Gastrocnemius medialis (tissue), 4 donors: ENCODE measurements around the gene RAB3GAP1. TPM values are rescaled to one million over a fixed set of nuclear protein-coding genes. Genes with fewer than 3 reads are reported as not detected.

Source experiments
- ATAC-seq, 2 donors: fragments of 150-250 bp; one replicate each; pipeline ENCODE4 v1.9.1; 2016
- DNase-seq, 2 donors: peaks; one replicate each; pipeline ENCODE4 v3.0.0-alpha.2; 2019
- H3K27ac ChIP-seq, 4 donors: fragments of 200-600 bp; sonication (generic); 1 replicate in 1 of 4; 2 replicates in 3 of 4; pipeline ENCODE4 v1.5.1; 2016 to 2018; ENCODE audit warnings: mild to moderate bottlenecking in 2 of 4, moderate library complexity in 1 of 4
- H3K27me3 ChIP-seq, 3 donors: fragments of 200-600 bp; sonication (generic) in 2 of 3; 1 replicate in 1 of 3; 2 replicates in 2 of 3; pipeline versions ENCODE4 v1.5.1 to v1.6.0; 2016 to 2019; ENCODE audit warnings: mild to moderate bottlenecking in 1 of 3, moderate library complexity in 1 of 3
- H3K36me3 ChIP-seq, 2 donors: fragments of 200-600 bp; sonication (generic) in 1 of 2; one replicate each; pipeline ENCODE4 v1.5.1; 2017 to 2018
- H3K4me1 ChIP-seq, 2 donors: fragments of 200-600 bp; sonication (generic) in 1 of 2; one replicate each; pipeline ENCODE4 v1.5.1; 2016 to 2017; ENCODE audit warnings: mild to moderate bottlenecking in 2 of 2
- H3K4me3 ChIP-seq, 4 donors: fragments of 200-600 bp; sonication (generic) in 3 of 4; 1 replicate in 1 of 4; 2 replicates in 3 of 4; pipeline ENCODE4 v1.5.1; 2016 to 2019; ENCODE audit warnings: mild to moderate bottlenecking in 2 of 4
- H3K9me3 ChIP-seq, 3 donors: fragments of 200-600 bp; sonication (generic) in 2 of 3; 1 replicate in 1 of 3; 2 replicates in 2 of 3; pipeline ENCODE4 v1.5.1; 2016 to 2019
- CTCF ChIP-seq, 5 experiments: fragments of 450-650 bp in 3 of 5; fragments of 200-600 bp in 2 of 5; sonication (generic) in 2 of 5; IDR thresholded peaks in 4 of 5; conservative IDR thresholded peaks in 1 of 5; 1 replicate in 4 of 5; 2 replicates in 1 of 5; pipeline ENCODE4 v1.5.1; 2016 to 2019; ENCODE audit warnings: antibody characterized with exemption in 5 of 5, mild to moderate bottlenecking in 3 of 5, moderate library complexity in 3 of 5
- POLR2A ChIP-seq, 2 donors: fragments of 450-650 bp; IDR thresholded peaks; one replicate each; pipeline ENCODE4 v1.6.1; 2017; ENCODE audit warnings: antibody characterized with exemption in 2 of 2, mild to moderate bottlenecking in 2 of 2, moderate library complexity in 2 of 2
- in situ Hi-C, 4 donors: fragments of 200-750 bp; cut with MboI; loops; one replicate each; pipeline versions ENCODE4 v1.15.0 to v1.8.0; 2017; ENCODE audit warnings: low sequenced_read_pairs in 4 of 4
- intact Hi-C: fragments of 100-400 bp; cut with DNase I; formaldehyde crosslinking; loops from one replicate; pipeline ENCODE4 v1.15.1; 2023; ENCODE audit warnings: low total_unique reads
- total RNA-seq, 4 donors: library from RNA; depleted of rRNA; stranded (reverse); fragments of >200 nt; gene quantifications; one replicate each; pipeline versions ENCODE4 v1.1.0 to v1.2.3, GENCODE V29; 2016

Gene RAB3GAP1
- total RNA-seq, 4 donors from 2014 or later: 44.3 to 51.7 (median 46.5) TPM

GRCh38 chr2:135140606-135141005 is 88.5 kb downstream of the RAB3GAP1 start:
- Histone ChIP-seq H3K4me3 (no peak overlapping the region), H3K27ac (no peak overlapping the region), H3K27me3 (no peaks in the 10 kb centered on the region), H3K36me3 (peaks cover 0 to 54% of the 10 kb centered on the region in 2 donors), H3K9me3 (peaks cover 0 to 3% (median 0%) of the 10 kb centered on the region in 3 donors), H3K4me1 (no peaks in the 10 kb centered on the region)
- DNase-seq (no peak), ATAC-seq (no peak)
- TF ChIP-seq POLR2A (IDR thresholded peaks at IDR 0.05): no peak
- TF ChIP-seq CTCF (IDR thresholded peaks at IDR 0.05 in 4 of 5, conservative IDR thresholded peaks at IDR 0.05 in 1 of 5): no peak
- intact Hi-C loops: no loop called here
- in situ Hi-C loops: no loop called here

- in situ Hi-C loops: no loop called here
Observed at GRCh38 chr2:135142323-135142722, 90.2 kb downstream of the RAB3GAP1 start.

GRCh38 chr2:135144343-135144742 is 92.3 kb downstream of the RAB3GAP1 start:
- TF ChIP-seq POLR2A (IDR thresholded peaks at IDR 0.05): no peak
- no peak for TF ChIP-seq CTCF (IDR thresholded peaks at IDR 0.05 in 4 of 5, conservative IDR thresholded peaks at IDR 0.05 in 1 of 5)
- ATAC-seq (no peak), DNase-seq (no peak)
- no peaks in the 10 kb centered on the region for H3K27me3 ChIP-seq
- peaks cover 0 to 3% (median 0%) of the 10 kb centered on the region in 3 donors for H3K9me3 ChIP-seq
- H3K4me3 ChIP-seq: no peak overlapping the region
- peaks cover 0 to 19% of the 10 kb centered on the region in 2 donors for H3K36me3 ChIP-seq
- in situ Hi-C loops: no loop called here
- no peak overlapping the region for H3K27ac ChIP-seq
- intact Hi-C loops: no loop called here
- H3K4me1 ChIP-seq: peaks cover 0 to 7% of the 10 kb centered on the region in 2 donors

More at GRCh38 chr2:135142323-135142722, 90.2 kb downstream of the RAB3GAP1 start:
- intact Hi-C loops: no loop called here
- Histone ChIP-seq H3K27ac (no peak overlapping the region), H3K4me3 (no peak overlapping the region), H3K9me3 (peaks cover 0 to 3% (median 0%) of the 10 kb centered on the region in 3 donors), H3K36me3 (peaks cover 0 to 38% of the 10 kb centered on the region in 2 donors), H3K4me1 (no peaks in the 10 kb centered on the region), H3K27me3 (no peaks in the 10 kb centered on the region)
- ATAC-seq (no peak), DNase-seq (no peak)
- TF ChIP-seq POLR2A (IDR thresholded peaks at IDR 0.05) (no peak), CTCF (IDR thresholded peaks at IDR 0.05 in 4 of 5, conservative IDR thresholded peaks at IDR 0.05 in 1 of 5) (no peak)

GRCh38 chr2:135149251-135149650 is 97.2 kb downstream of the RAB3GAP1 start:
- H3K27ac ChIP-seq: no peak overlapping the region
- no peak for TF ChIP-seq CTCF (IDR thresholded peaks at IDR 0.05 in 4 of 5, conservative IDR thresholded peaks at IDR 0.05 in 1 of 5)
- TF ChIP-seq POLR2A (IDR thresholded peaks at IDR 0.05): no peak
- peaks cover 0 to 7% of the 10 kb centered on the region in 2 donors for H3K4me1 ChIP-seq
- no peaks in the 10 kb centered on the region for H3K27me3 ChIP-seq
- intact Hi-C loops: no loop called here
- DNase-seq (no peak), ATAC-seq (no peak)
- H3K4me3 ChIP-seq: no peak overlapping the region
- H3K36me3 ChIP-seq: peaks cover 0 to 39% of the 10 kb centered on the region in 2 donors
- no peaks in the 10 kb centered on the region for H3K9me3 ChIP-seq
- in situ Hi-C loops: no loop called here

- in situ Hi-C loops (no loop called here), intact Hi-C loops (no loop called here)
- H3K36me3 ChIP-seq: peaks cover 0 to 52% of the 10 kb centered on the region in 2 donors
- no peaks in the 10 kb centered on the region for H3K9me3 ChIP-seq
- H3K27me3 ChIP-seq: no peaks in the 10 kb centered on the region
- TF ChIP-seq CTCF (IDR thresholded peaks at IDR 0.05 in 4 of 5, conservative IDR thresholded peaks at IDR 0.05 in 1 of 5) (no peak), POLR2A (IDR thresholded peaks at IDR 0.05) (no peak)
- no peak overlapping the region for H3K27ac ChIP-seq
- peaks cover 0 to 7% of the 10 kb centered on the region in 2 donors for H3K4me1 ChIP-seq
- ATAC-seq: no peak
- DNase-seq: no peak
- no peak overlapping the region for H3K4me3 ChIP-seq
Observed at GRCh38 chr2:135150725-135151124, 98.6 kb downstream of the RAB3GAP1 start.
